ENCODE measurements around the gene SLC9C2. TPM values are rescaled to one million over a fixed set of nuclear protein-coding genes. Genes with fewer than 3 reads are reported as not detected.
"Not testable (repeated sequence)": the region's sequence is repeated elsewhere in the genome, so short reads cannot be mapped to it uniquely, and the experiment has no call there.

The SLC9C2 gene, protein sequence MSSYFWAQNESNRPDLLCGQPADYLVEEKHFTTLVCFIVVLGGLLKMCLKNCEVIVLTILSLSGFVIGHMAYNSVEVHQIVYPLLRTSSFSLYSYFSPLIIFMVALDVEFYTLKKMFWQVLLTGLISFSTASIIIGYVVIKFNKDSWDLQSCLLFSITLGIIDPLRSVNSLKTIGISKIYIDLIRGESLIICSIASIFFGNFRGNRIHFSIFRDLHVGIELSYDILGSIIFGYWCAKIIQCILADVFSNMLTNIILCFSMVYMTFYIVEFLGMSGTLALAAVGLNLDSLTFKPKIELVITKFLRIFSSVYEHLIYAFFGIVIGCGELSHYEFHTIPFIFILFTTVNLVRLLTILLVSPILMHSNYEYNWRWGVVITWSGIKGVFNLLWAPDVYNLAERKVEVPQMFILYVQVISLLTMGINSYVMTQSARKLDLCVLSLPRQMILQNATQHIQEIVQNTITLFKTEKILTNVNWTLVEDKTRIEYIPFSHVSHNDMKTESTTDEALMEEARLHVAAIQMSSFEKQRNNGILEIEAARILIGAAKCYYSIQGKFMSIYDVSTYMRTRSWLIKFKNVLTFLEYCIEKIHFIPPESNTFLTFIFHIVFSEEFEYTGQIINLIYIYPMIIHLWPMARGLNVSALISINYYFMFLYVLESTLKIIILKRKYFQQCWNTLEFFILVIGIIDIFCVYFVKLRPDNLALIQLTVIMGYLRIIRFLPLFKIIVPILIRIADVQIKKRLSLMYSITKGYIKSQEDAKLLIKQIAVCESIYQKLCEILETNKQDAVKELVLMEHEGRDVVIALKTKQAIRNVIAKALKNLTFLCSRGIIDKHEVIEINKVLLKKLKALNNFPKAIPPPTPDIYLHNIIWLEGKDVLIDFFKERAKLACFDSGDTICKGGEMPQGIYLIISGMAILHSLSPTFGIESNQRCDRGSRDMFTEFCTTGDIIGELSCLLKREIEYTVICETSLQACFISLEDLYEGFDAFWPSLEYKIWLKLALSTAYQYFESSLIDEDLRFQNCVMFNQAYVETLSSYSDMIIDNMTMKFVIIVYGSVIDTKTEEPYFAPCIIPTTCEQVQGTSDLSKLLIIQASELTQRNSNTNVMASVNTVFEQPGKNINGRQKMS
- polyA plus RNA-seq = not detected

- H3K36me3 Mint-ChIP-seq = no peaks in the 10 kb centered on the region
- H3K27me3 Mint-ChIP-seq = peaks cover 3% of the 10 kb centered on the region
- peaks cover 0 to 3% (median 0%) of the 10 kb centered on the region in 3 donors for H3K9me3 Mint-ChIP-seq
- H3K4me1 Mint-ChIP-seq = peaks cover 0 to 12% (median 6%) of the 10 kb centered on the region in 3 donors
- H3K27ac Mint-ChIP-seq = no peak within 1 kb of the TSS
- no peak within 1 kb of the TSS for H3K4me3 Mint-ChIP-seq
Measured at GRCh38 chr1:173603056-173603591, at the start of gene SLC9C2. TSS of gene SLC9C2 (minus strand) at chr1:173603072. CDS start at chr1:173601776, 1,296 bp downstream.

- peaks cover 1% of the 10 kb centered on the region for H3K27me3 Mint-ChIP-seq
- H3K36me3 Mint-ChIP-seq = no peaks in the 10 kb centered on the region
- no peak overlapping the region for H3K4me3 Mint-ChIP-seq
- H3K9me3 Mint-ChIP-seq = peaks cover 0 to 8% (median 0%) of the 10 kb centered on the region in 3 donors
- no peaks in the 10 kb centered on the region for H3K4me1 Mint-ChIP-seq
- no peak overlapping the region for H3K27ac Mint-ChIP-seq
Measured at GRCh38 chr1:173648880-173649605, 46.2 kb upstream of the SLC9C2 start.

DNA sequence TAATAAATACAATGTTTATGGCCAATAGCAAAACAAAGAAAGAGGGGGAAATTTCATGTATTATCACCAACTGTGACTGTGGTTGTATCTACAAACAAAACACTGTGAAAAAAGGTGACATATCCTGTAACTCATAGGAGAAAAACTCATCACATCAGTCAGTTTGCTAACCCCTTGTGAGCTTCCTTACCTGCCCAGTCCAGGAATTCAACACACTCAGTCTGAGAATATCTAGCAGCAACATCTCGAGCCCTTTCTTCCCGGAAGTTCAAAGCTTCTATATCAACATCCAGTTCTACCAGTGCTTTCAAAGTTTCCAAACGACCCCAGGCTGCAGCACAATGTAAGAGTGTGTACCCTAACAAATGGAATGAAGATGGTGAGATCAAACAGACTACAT, 43.8 kb upstream of the SLC9C2 start:
- Mint-ChIP-seq H3K36me3 (no peaks in the 10 kb centered on the region), H3K27me3 (peaks cover 1% of the 10 kb centered on the region), H3K4me1 (no peaks in the 10 kb centered on the region), H3K9me3 (peaks cover 0 to 7% (median 4%) of the 10 kb centered on the region in 3 donors), H3K27ac (no peak overlapping the region), H3K4me3 (no peak overlapping the region)

GRCh38 chr1:173642450-173643139, 39.7 kb upstream of the SLC9C2 start:
- H3K27ac Mint-ChIP-seq, H3K4me3 Mint-ChIP-seq, H3K4me1 Mint-ChIP-seq, H3K27me3 Mint-ChIP-seq, H3K36me3 Mint-ChIP-seq, H3K9me3 Mint-ChIP-seq: not testable (repeated sequence)

- no peak overlapping the region for H3K4me3 Mint-ChIP-seq
- no peaks in the 10 kb centered on the region for H3K4me1 Mint-ChIP-seq
- H3K27ac Mint-ChIP-seq = no peak overlapping the region
Measured at GRCh38 chr1:173639102-173639501, 36.2 kb upstream of the SLC9C2 start.

GRCh38 chr1:173638043-173639021, 35.5 kb upstream of the SLC9C2 start:
- Mint-ChIP-seq H3K4me1 (no peaks in the 10 kb centered on the region), H3K9me3 (peaks cover 0 to 5% (median 2%) of the 10 kb centered on the region in 3 donors), H3K27ac (no peak overlapping the region), H3K36me3 (no peaks in the 10 kb centered on the region), H3K27me3 (no peaks in the 10 kb centered on the region), H3K4me3 (no peak overlapping the region)

More at GRCh38 chr1:173639102-173639501, 36.2 kb upstream of the SLC9C2 start:
- Mint-ChIP-seq H3K27me3 (no peaks in the 10 kb centered on the region), H3K9me3 (peaks cover 0 to 4% (median 2%) of the 10 kb centered on the region in 3 donors), H3K36me3 (no peaks in the 10 kb centered on the region)

DNA sequence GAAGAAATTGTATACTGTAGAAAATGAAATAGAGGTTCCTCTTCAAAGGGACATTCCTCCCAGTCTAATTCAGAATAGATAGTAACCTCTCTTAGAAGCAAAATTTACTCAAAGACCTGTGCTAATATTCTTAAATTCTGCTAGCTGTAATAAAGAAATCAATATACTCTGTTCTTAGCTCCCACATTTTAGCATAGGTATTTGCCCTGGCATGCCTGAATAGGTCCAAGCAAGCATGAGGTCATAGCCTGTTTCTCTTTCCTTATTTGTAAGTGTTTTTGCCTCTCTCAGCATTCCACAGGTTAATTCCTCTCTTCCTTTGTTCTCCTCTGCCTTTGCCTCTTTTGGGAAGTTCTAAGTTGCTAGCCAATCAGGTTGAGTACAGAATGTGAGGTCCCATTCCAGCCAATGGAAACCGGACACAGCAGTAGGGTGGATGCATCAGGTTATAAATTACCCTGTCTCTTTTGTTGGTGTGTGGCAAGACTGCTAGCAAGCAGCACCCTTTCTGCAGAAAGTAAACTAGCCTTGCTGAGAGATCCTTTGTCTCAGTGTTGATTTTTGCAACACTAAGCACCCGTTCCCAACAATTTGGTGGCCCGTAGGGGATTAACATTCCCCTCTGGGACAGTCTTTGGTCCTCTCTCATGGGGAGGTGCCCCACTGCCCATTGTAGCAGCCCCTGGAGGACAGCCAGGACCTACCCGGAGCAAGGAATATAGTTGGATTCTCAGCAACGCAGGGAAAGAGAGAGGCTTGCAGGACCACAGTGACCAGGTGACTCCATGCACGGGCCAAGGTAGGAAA, 34.6 kb upstream of the SLC9C2 start:
- H3K4me3 Mint-ChIP-seq, H3K27me3 Mint-ChIP-seq, H3K36me3 Mint-ChIP-seq, H3K9me3 Mint-ChIP-seq, H3K4me1 Mint-ChIP-seq, H3K27ac Mint-ChIP-seq: not testable (repeated sequence)

DNA sequence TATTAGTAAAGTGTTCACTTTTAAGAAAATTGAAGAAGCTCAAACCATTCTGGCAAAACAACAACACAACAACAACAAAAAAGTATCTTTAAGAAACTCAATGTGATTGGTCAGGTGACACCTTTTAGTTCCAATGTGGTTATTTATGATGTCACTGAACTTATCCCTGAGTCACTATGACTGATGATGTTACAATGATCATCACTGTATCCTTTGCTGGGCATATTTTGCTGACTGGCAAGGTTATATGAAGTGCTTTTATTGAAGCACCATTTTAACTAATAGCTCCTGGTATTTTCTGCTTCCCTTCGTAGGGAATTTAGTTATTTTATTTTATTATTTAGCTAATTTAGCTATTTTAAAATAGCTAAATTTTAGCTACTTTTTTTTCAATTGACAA, 32.2 kb upstream of the SLC9C2 start, which contains the start of gene TEX50:
TEX50 (plus strand) TSS at position 223 of the 400 bp plus-strand sequence. CDS start 184 bp downstream, outside the sequence.
- no peaks in the 10 kb centered on the region for H3K36me3 Mint-ChIP-seq
- H3K27me3 Mint-ChIP-seq = no peaks in the 10 kb centered on the region
- no peaks in the 10 kb centered on the region for H3K4me1 Mint-ChIP-seq
- peaks cover 0 to 6% (median 2%) of the 10 kb centered on the region in 3 donors for H3K9me3 Mint-ChIP-seq
- H3K27ac Mint-ChIP-seq = no peak within 1 kb of the TSS
- no peak within 1 kb of the TSS for H3K4me3 Mint-ChIP-seq

DNA sequence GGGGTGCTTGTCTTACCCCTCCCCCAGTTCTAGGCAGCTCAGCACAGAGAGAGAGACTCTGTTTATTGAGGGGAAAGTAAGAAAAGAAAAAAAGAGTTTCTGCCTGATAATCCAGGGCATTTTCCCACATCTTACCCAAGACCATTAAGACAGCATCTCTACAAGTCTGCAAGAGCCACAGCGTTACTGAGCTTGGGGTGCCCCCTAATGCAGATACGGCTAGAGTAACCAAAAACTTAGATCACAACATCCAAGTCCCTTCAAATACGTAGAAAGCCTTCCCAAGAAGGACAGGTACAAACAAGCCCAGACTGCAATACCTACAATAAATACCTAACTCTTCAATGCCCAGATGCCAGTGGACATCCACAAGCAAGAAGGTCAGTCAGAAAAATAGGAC, 26.0 kb upstream of the SLC9C2 start:
- H3K36me3 Mint-ChIP-seq = no peaks in the 10 kb centered on the region
- no peak overlapping the region for H3K4me3 Mint-ChIP-seq
- peaks cover 0 to 6% (median 1%) of the 10 kb centered on the region in 3 donors for H3K9me3 Mint-ChIP-seq
- H3K27ac Mint-ChIP-seq = no peak overlapping the region
- H3K27me3 Mint-ChIP-seq = no peaks in the 10 kb centered on the region
- H3K4me1 Mint-ChIP-seq = no peaks in the 10 kb centered on the region

DNA sequence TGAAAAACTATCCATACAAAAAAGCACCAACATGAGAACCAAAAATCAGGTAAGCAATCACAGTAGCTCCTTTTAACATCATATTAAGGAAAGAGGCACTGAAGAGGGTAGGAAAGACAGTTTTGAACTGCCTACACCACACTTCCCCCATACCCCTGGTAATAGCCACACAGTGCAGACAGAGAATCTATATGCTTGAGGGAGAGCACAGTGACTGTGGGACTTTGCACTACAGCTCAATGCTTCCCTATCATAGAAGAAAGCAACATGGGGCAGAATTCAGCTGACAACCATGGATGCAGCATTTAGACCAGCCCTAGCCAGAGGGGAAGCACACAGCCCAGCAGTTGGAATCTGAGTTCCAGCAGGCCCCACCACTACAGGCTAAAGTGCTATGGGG, 24.4 kb upstream of the SLC9C2 start:
- Mint-ChIP-seq H3K36me3 (no peaks in the 10 kb centered on the region), H3K4me1 (no peaks in the 10 kb centered on the region)

GRCh38 chr1:173616859-173617258, 14.0 kb upstream of the SLC9C2 start:
- H3K27ac Mint-ChIP-seq = no peak overlapping the region
- H3K36me3 Mint-ChIP-seq = peaks cover 6% of the 10 kb centered on the region
- peaks cover 7% of the 10 kb centered on the region for H3K27me3 Mint-ChIP-seq
- H3K9me3 Mint-ChIP-seq = peaks cover 9 to 31% (median 22%) of the 10 kb centered on the region in 3 donors
- no peaks in the 10 kb centered on the region for H3K4me1 Mint-ChIP-seq
- H3K4me3 Mint-ChIP-seq = peak overlapping the region in 1 of 4 donors; percentile 32

More for the DNA sequence above, 24.4 kb upstream of the SLC9C2 start:
- Mint-ChIP-seq H3K9me3 (peaks cover 0 to 1% (median 0%) of the 10 kb centered on the region in 3 donors), H3K27me3 (peaks cover 1% of the 10 kb centered on the region), H3K4me3 (no peak overlapping the region), H3K27ac (no peak overlapping the region)

DNA sequence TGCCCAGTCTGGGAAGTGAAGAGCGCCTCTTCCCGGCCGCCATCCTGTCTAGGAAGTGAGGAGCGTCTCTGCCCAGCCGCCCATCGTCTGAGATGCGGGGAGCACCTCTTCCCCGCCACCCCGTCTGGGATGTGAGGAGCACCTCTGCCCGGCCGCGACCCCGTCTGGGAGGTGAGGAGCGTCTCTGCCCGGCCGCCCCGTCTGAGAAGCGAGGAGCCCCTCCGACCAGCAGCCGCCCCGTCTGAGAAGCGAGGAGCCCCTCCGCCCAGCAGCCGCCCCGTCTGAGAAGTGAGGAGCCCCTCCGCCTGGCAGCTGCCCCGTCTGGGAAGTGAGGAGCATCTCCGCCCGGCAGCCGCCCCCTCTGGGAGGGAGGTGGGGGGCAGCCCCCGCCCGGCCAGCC, 10.2 kb upstream of the SLC9C2 start:
- H3K4me1 Mint-ChIP-seq, H3K27me3 Mint-ChIP-seq, H3K36me3 Mint-ChIP-seq, H3K4me3 Mint-ChIP-seq, H3K27ac Mint-ChIP-seq, H3K9me3 Mint-ChIP-seq: not testable (repeated sequence)
